Fibroblast of lung (primary cell): ENCODE data around the gene HIGD2B. TPM values are rescaled to one million over a fixed set of nuclear protein-coding genes. Genes with fewer than 3 reads are reported as not detected.
A peak's percentile ranks its signal among the peaks of the same experiment; 100 is the strongest.
"Not testable (repeated sequence)": the region's sequence is repeated elsewhere in the genome, so short reads cannot be mapped to it uniquely, and the experiment has no call there.

Experiments
- DNase-seq, 2 donors: peaks; one replicate each; pipeline versions ENCODE4 v3.0.0 to v3.0.0-alpha.2; 2010; ENCODE audit warnings: low read depth in 2 of 2
- H2AFZ ChIP-seq: 2 replicates; pipeline ENCODE4 v1.5.1; 2012; ENCODE audit warnings: low read length, control low read depth, inconsistent platforms
- H3K27ac ChIP-seq: 2 replicates; pipeline ENCODE4 v1.5.1; 2011; ENCODE audit warnings: low read length, control low read depth; ENCODE audit not compliant: insufficient read depth
- H3K27me3 ChIP-seq: 2 replicates; pipeline ENCODE4 v1.5.1; 2011; ENCODE audit warnings: mild to moderate bottlenecking, low read length; ENCODE audit not compliant: control insufficient read depth, insufficient read depth
- H3K36me3 ChIP-seq: 2 replicates; pipeline ENCODE4 v1.5.1; 2011; ENCODE audit warnings: low read length; ENCODE audit not compliant: control insufficient read depth, insufficient read depth
- H3K4me1 ChIP-seq: 2 replicates; pipeline ENCODE4 v1.5.1; 2011; ENCODE audit warnings: low read length; ENCODE audit not compliant: control insufficient read depth, insufficient read depth; ENCODE audit errors: extremely low read depth
- H3K4me2 ChIP-seq: 2 replicates; pipeline ENCODE4 v1.5.1; 2011; ENCODE audit warnings: low read length, control low read depth; ENCODE audit not compliant: insufficient read depth; ENCODE audit errors: extremely low read depth
- H3K4me3 ChIP-seq, 4 experiments: fragments of 200-600 bp in 1 of 4; sonication (generic) in 1 of 4; replicated peaks in 1 of 4; 2 replicates each; pipeline ENCODE4 v1.5.1; 2011 to 2016; ENCODE audit warnings: low read length in 4 of 4, low read depth in 3 of 4, mild to moderate bottlenecking in 3 of 4, control low read depth in 2 of 4, inconsistent platforms in 1 of 4, mixed read lengths in 1 of 4; ENCODE audit not compliant: insufficient read depth in 1 of 4; ENCODE audit errors: control extremely low read depth in 1 of 4
- H3K79me2 ChIP-seq: 2 replicates; pipeline ENCODE4 v1.5.1; 2012; ENCODE audit warnings: mild to moderate bottlenecking, low read length, inconsistent platforms; ENCODE audit not compliant: control insufficient read depth, insufficient read depth
- H3K9ac ChIP-seq: 2 replicates; pipeline ENCODE4 v1.5.1; 2011; ENCODE audit warnings: mild to moderate bottlenecking, low read length, control low read depth; ENCODE audit not compliant: insufficient read depth
- H3K9me3 ChIP-seq: 2 replicates; pipeline ENCODE4 v1.5.1; 2012; ENCODE audit warnings: low read depth, low read length; ENCODE audit not compliant: control insufficient read depth, insufficient read depth
- H4K20me1 ChIP-seq: 2 replicates; pipeline ENCODE4 v1.5.1; 2011; ENCODE audit warnings: low read length; ENCODE audit not compliant: control insufficient read depth, insufficient read depth; ENCODE audit errors: extremely low read depth
- CTCF ChIP-seq, 2 donors: IDR thresholded peaks in 1 of 2; conservative IDR thresholded peaks in 1 of 2; 1 replicate in 1 of 2; 2 replicates in 1 of 2; pipeline ENCODE4 v1.5.1; 2011 to 2012; ENCODE audit warnings: low read length in 2 of 2, control low read depth in 1 of 2, inconsistent platforms in 1 of 2, low read depth in 1 of 2, mild to moderate bottlenecking in 1 of 2
- EZH2 ChIP-seq: IDR thresholded peaks from 2 replicates; pipeline ENCODE4 v1.5.1; 2012; ENCODE audit warnings: low read length, control low read depth, mild to moderate bottlenecking; ENCODE audit errors: missing control alignments
- polyA plus RNA-seq, 2 donors: library from polyadenylated mRNA; depleted of rRNA in 1 of 2; stranded (reverse) in 1 of 2; unstranded in 1 of 2; fragments of >200 nt; gene quantifications; 2 replicates each; pipeline ENCODE4 v1.2.1, GENCODE V29; 2011 to 2012; ENCODE audit warnings: missing spikeins in 1 of 2
- total RNA-seq: library from RNA; depleted of rRNA; stranded (reverse); fragments of >200 nt; gene quantifications from 2 replicates; pipeline ENCODE4 v1.2.1, GENCODE V29; 2014

Gene HIGD2B
- total and polyA plus RNA-seq, 2 donors (not counting 1 experiment from before 2014, with no cell fraction given): not detected

- Histone ChIP-seq H3K4me1 (no peaks in the 10 kb centered on the region), H2AFZ (no peak overlapping the region), H3K27me3 (no peaks in the 10 kb centered on the region), H3K79me2 (no peaks in the 10 kb centered on the region), H3K9me3 (no peaks in the 10 kb centered on the region), H4K20me1 (no peaks in the 10 kb centered on the region), H3K4me3 (no peak overlapping the region), H3K4me2 (no peak overlapping the region), H3K36me3 (peaks cover 3% of the 10 kb centered on the region), H3K9ac (no peak overlapping the region), H3K27ac (no peak overlapping the region)
- no peak for TF ChIP-seq EZH2
- TF ChIP-seq CTCF (conservative IDR thresholded peaks at IDR 0.05 in 1 of 2, IDR thresholded peaks at IDR 0.05 in 1 of 2; ENCODE audit: low read depth in 1 of 2, low read length in 2 of 2): peak in 1 of 2 donors; percentile 4
- DNase-seq: no peak
Measured at GRCh38 chr15:72732516-72732915, 46.5 kb upstream of the HIGD2B start.

GRCh38 chr15:72732086-72732485, 46.1 kb upstream of the HIGD2B start:
- no peak for TF ChIP-seq CTCF (conservative IDR thresholded peaks at IDR 0.05 in 1 of 2, IDR thresholded peaks at IDR 0.05 in 1 of 2; ENCODE audit: low read depth in 1 of 2, low read length in 2 of 2)
- no peak for TF ChIP-seq EZH2
- no peak for DNase-seq
- no peaks in the 10 kb centered on the region for H4K20me1 ChIP-seq

GRCh38 chr15:72728821-72729220, 42.8 kb upstream of the HIGD2B start:
- Histone ChIP-seq H4K20me1 (no peaks in the 10 kb centered on the region), H3K4me1 (peaks cover 1% of the 10 kb centered on the region)

More at GRCh38 chr15:72732086-72732485, 46.1 kb upstream of the HIGD2B start:
- no peak overlapping the region for H2AFZ ChIP-seq
- no peaks in the 10 kb centered on the region for H3K9me3 ChIP-seq
- H3K4me1 ChIP-seq: no peaks in the 10 kb centered on the region
- no peak overlapping the region for H3K4me2 ChIP-seq
- H3K27ac ChIP-seq: no peak overlapping the region
- no peaks in the 10 kb centered on the region for H3K27me3 ChIP-seq
- H3K79me2 ChIP-seq: no peaks in the 10 kb centered on the region
- H3K36me3 ChIP-seq: peaks cover 2% of the 10 kb centered on the region
- H3K9ac ChIP-seq: no peak overlapping the region
- no peak overlapping the region for H3K4me3 ChIP-seq

GRCh38 chr15:72728249-72728648, 42.3 kb upstream of the HIGD2B start:
- not testable (repeated sequence) for H3K79me2 ChIP-seq, H3K36me3 ChIP-seq, H3K9me3 ChIP-seq, H4K20me1 ChIP-seq, H3K9ac ChIP-seq, H3K27me3 ChIP-seq, H3K4me2 ChIP-seq, H2AFZ ChIP-seq, H3K27ac ChIP-seq, H3K4me3 ChIP-seq, H3K4me1 ChIP-seq
- DNase-seq: peak in 1 of 2 donors; percentile 11

More at GRCh38 chr15:72728821-72729220, 42.8 kb upstream of the HIGD2B start:
- H3K36me3 ChIP-seq: no peaks in the 10 kb centered on the region
- H3K9ac ChIP-seq: no peak overlapping the region
- H2AFZ ChIP-seq: no peak overlapping the region
- TF ChIP-seq EZH2: no peak
- H3K4me3 ChIP-seq: no peak overlapping the region
- no peak for DNase-seq
- no peaks in the 10 kb centered on the region for H3K9me3 ChIP-seq
- H3K27me3 ChIP-seq: no peaks in the 10 kb centered on the region
- H3K27ac ChIP-seq: no peak overlapping the region
- no peaks in the 10 kb centered on the region for H3K79me2 ChIP-seq
- no peak overlapping the region for H3K4me2 ChIP-seq
